Prostate gland (tissue), 2 donors: ENCODE data around the gene KLF15. TPM values are rescaled to one million over a fixed set of nuclear protein-coding genes. Genes with fewer than 3 reads are reported as not detected.

Source experiments
- DNase-seq: peaks from one replicate; pipeline ENCODE4 v3.0.0-alpha.2; 2019; ENCODE audit warnings: low spot score
- H3K27ac ChIP-seq, 2 donors: fragments of 200-600 bp; sonication (generic); 2 replicates each; pipeline ENCODE4 v1.5.1; 2017 to 2019
- H3K27me3 ChIP-seq: fragments of 200-600 bp; sonication (generic); replicated peaks from 2 replicates; pipeline ENCODE4 v1.5.1; 2019; ENCODE audit not compliant: insufficient read depth
- H3K36me3 ChIP-seq, 2 donors: fragments of 200-600 bp; sonication (generic); 1 replicate in 1 of 2; 2 replicates in 1 of 2; pipeline versions ENCODE4 v1.5.1 to v1.8.1; 2017 to 2019
- H3K4me1 ChIP-seq: fragments of 200-600 bp; sonication (generic); replicated peaks from 2 replicates; pipeline ENCODE4 v1.5.1; 2019
- H3K4me3 ChIP-seq, 2 donors: fragments of 200-600 bp; sonication (generic); 2 replicates each; pipeline ENCODE4 v1.5.1; 2017 to 2019
- H3K9me3 ChIP-seq: fragments of 200-600 bp; sonication (generic); 2 replicates; pipeline ENCODE4 v1.5.1; 2017
- CTCF ChIP-seq, 4 experiments: fragments of 200-600 bp in 2 of 4; fragments of 450-650 bp in 2 of 4; sonication (generic) in 2 of 4; IDR thresholded peaks; 1 replicate in 3 of 4; 2 replicates in 1 of 4; pipeline ENCODE4 v1.5.1; 2016 to 2019; ENCODE audit warnings: antibody characterized with exemption in 4 of 4, mild to moderate bottlenecking in 2 of 4, moderate library complexity in 2 of 4
- POLR2A ChIP-seq: fragments of 450-650 bp; IDR thresholded peaks from one replicate; pipeline ENCODE4 v1.6.1; 2016; ENCODE audit warnings: antibody characterized with exemption, mild to moderate bottlenecking
- POLR2AphosphoS5 ChIP-seq: sonication (generic); formaldehyde crosslinking; IDR thresholded peaks from one replicate; pipeline ENCODE4 v1.6.1; 2017; ENCODE audit warnings: antibody characterized with exemption
- WGBS: methylation state at CpG from one replicate; pipeline ENCODE4 v1.1.5; 2018; 5-methylcytosine and 5-hydroxymethylcytosine counted together
- intact Hi-C: fragments of 100-400 bp; cut with DNase I; formaldehyde crosslinking; loops from one replicate; pipeline ENCODE4 v1.14.2; 2022
- total RNA-seq, 2 donors: library from RNA; depleted of rRNA; stranded (reverse); fragments of >200 nt; gene quantifications; one replicate each; pipeline ENCODE4 v1.1.0, GENCODE V29; 2016

The KLF15 gene
- total RNA-seq, 2 donors from 2014 or later = 52.7 to 72.6 TPM

GRCh38 chr3:126380011-126380768, 23.0 kb upstream of the KLF15 start:
- H3K27ac ChIP-seq = no peak overlapping the region
- no peaks in the 10 kb centered on the region for H3K36me3 ChIP-seq
- H3K4me3 ChIP-seq = no peak overlapping the region
- no peaks in the 10 kb centered on the region for H3K4me1 ChIP-seq
- H3K27me3 ChIP-seq = no peaks in the 10 kb centered on the region
- WGBS = 71% methylated on average over 16 of the region's 17 CpGs
- no peak for DNase-seq
- TF ChIP-seq POLR2A (no peak), CTCF (IDR thresholded peaks at IDR 0.05) (no peak), POLR2AphosphoS5 (no peak)
- intact Hi-C loops = no loop called here
- H3K9me3 ChIP-seq = no peaks in the 10 kb centered on the region

DNA sequence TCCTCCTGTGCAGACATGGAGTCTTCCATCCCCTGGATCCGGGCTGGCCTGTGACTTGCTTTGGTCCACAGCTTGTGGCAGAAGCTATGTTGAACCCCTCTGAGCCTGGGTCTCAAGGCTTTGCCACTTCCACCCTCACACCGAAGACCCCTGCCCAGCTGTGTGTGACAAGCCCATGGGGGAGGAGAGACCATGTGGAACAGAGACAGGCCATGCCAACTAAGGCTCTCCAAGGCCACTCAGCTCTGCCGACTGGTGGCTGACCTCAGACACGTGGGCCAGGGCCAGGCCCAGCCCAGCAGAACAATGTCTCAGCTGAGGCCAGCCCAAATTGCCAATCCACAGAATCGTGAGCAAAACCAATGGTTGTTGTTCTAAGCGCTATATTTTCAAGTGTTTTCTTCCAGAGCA, 21.1 kb upstream of the KLF15 start:
- 97% methylated on average over 6 of the region's 6 CpGs for WGBS
- intact Hi-C loops = no loop called here
- no peak overlapping the region for H3K4me3 ChIP-seq
- no peaks in the 10 kb centered on the region for H3K4me1 ChIP-seq
- no peaks in the 10 kb centered on the region for H3K36me3 ChIP-seq
- H3K9me3 ChIP-seq = no peaks in the 10 kb centered on the region
- TF ChIP-seq POLR2AphosphoS5 = no peak
- no peak for TF ChIP-seq CTCF (IDR thresholded peaks at IDR 0.05)
- no peak for TF ChIP-seq POLR2A
- no peaks in the 10 kb centered on the region for H3K27me3 ChIP-seq
- no peak for DNase-seq
- no peak overlapping the region for H3K27ac ChIP-seq

DNA sequence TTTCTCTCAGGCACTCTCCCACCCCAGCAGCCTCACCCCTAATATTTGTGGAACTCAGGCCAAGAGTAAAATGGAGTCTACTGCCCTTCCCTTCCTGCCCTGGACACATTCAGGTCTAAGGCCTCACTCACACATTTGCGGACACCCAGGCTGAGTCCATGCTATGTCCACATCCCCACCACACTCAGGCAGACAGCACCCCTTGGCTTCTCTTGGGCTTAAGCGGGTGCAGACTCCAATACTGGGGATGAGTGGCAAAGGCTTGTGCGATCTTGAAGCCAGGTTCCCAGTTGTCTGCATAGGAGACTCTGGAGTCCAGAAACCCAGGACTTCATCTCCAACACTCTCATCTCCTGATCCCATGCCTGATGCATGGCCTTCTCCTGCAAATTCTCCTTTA, 20.0 kb upstream of the KLF15 start:
- 100% methylated on average over 3 of the region's 3 CpGs for WGBS
- no peaks in the 10 kb centered on the region for H3K27me3 ChIP-seq
- H3K4me3 ChIP-seq = no peak overlapping the region
- DNase-seq = no peak
- H3K9me3 ChIP-seq = no peaks in the 10 kb centered on the region
- H3K4me1 ChIP-seq = no peaks in the 10 kb centered on the region
- H3K27ac ChIP-seq = no peak overlapping the region
- no peaks in the 10 kb centered on the region for H3K36me3 ChIP-seq
- TF ChIP-seq CTCF (IDR thresholded peaks at IDR 0.05) (no peak), POLR2AphosphoS5 (no peak)
- intact Hi-C loops = no loop called here

- Histone ChIP-seq H3K27ac (no peak overlapping the region), H3K4me3 (no peak overlapping the region), H3K4me1 (no peaks in the 10 kb centered on the region), H3K36me3 (no peaks in the 10 kb centered on the region), H3K9me3 (no peaks in the 10 kb centered on the region), H3K27me3 (no peaks in the 10 kb centered on the region)
- WGBS = 12% methylated on average over 3 of the region's 3 CpGs
- no peak for DNase-seq
- intact Hi-C loops = no loop called here
- TF ChIP-seq POLR2AphosphoS5 = no peak
- no peak for TF ChIP-seq POLR2A
- TF ChIP-seq CTCF (IDR thresholded peaks at IDR 0.05) = no peak
These were observed 19.2 kb upstream of the KLF15 start for GRCh38 chr3:126376444-126376843.

GRCh38 chr3:126375835-126376331, 18.7 kb upstream of the KLF15 start:
- no peaks in the 10 kb centered on the region for H3K27me3 ChIP-seq
- no peaks in the 10 kb centered on the region for H3K9me3 ChIP-seq
- TF ChIP-seq POLR2A (no peak), POLR2AphosphoS5 (no peak), CTCF (IDR thresholded peaks at IDR 0.05) (no peak)
- H3K4me1 ChIP-seq = no peaks in the 10 kb centered on the region
- H3K36me3 ChIP-seq = no peaks in the 10 kb centered on the region
- no peak overlapping the region for H3K4me3 ChIP-seq
- no peak overlapping the region for H3K27ac ChIP-seq
- intact Hi-C loops = no loop called here
- 86% methylated on average over 12 of the region's 13 CpGs for WGBS
- DNase-seq = no peak
